Astrocyte (in vitro differentiated cells and primary cell): ENCODE data around the gene NOTCH2. TPM values are rescaled to one million over a fixed set of nuclear protein-coding genes. Genes with fewer than 3 reads are reported as not detected.

Experiments
- DNase-seq: peaks from one replicate; pipeline ENCODE4 v3.0.0-alpha.2; 2010; ENCODE audit warnings: low read depth
- FAIRE-seq: peaks from 2 replicates; lab custom pipeline; 2011; peaks lifted over from hg19 to GRCh38; lab: Jason Lieb, UNC
- H2AFZ ChIP-seq: 2 replicates; pipeline ENCODE4 v1.6.0; 2012; ENCODE audit warnings: low read depth, low read length, inconsistent platforms
- H3K27ac ChIP-seq: 2 replicates; pipeline ENCODE4 v1.5.1; 2011; ENCODE audit warnings: low read depth, low read length, inconsistent platforms
- H3K27me3 ChIP-seq: 2 replicates; pipeline ENCODE4 v1.6.0; 2011; ENCODE audit warnings: low read length, inconsistent platforms; ENCODE audit not compliant: insufficient read depth
- H3K36me3 ChIP-seq: 2 replicates; pipeline ENCODE4 v1.5.1; 2011; ENCODE audit warnings: low read length, inconsistent platforms; ENCODE audit not compliant: insufficient read depth
- H3K4me1 ChIP-seq: 2 replicates; pipeline ENCODE4 v1.5.1; 2011; ENCODE audit warnings: low read length, inconsistent platforms; ENCODE audit not compliant: insufficient read depth
- H3K4me2 ChIP-seq: 2 replicates; pipeline ENCODE4 v1.6.0; 2012; ENCODE audit warnings: low read length, inconsistent platforms
- H3K4me3 ChIP-seq: 2 replicates; pipeline ENCODE4 v1.5.1; 2011; ENCODE audit warnings: low read depth, mild to moderate bottlenecking, low read length, inconsistent platforms; ENCODE audit not compliant: insufficient read depth
- H3K79me2 ChIP-seq: 2 replicates; pipeline ENCODE4 v1.6.0; 2012; ENCODE audit warnings: mild to moderate bottlenecking, low read length, inconsistent platforms; ENCODE audit not compliant: insufficient read depth
- H3K9ac ChIP-seq: 2 replicates; pipeline ENCODE4 v1.6.0; 2012; ENCODE audit warnings: mild to moderate bottlenecking, low read length, inconsistent platforms
- H3K9me3 ChIP-seq: 2 replicates; pipeline ENCODE4 v1.5.1; 2012; ENCODE audit warnings: low read depth, mild to moderate bottlenecking, low read length, inconsistent platforms; ENCODE audit not compliant: insufficient read depth
- H4K20me1 ChIP-seq: 2 replicates; pipeline ENCODE4 v1.6.0; 2012; ENCODE audit warnings: low read length, inconsistent platforms; ENCODE audit not compliant: insufficient read depth
- H3K27ac Mint-ChIP-seq: one replicate; pipeline ENCODE4 v1.8.0; 2021; ENCODE audit warnings: mild to moderate bottlenecking, mixed read lengths; ENCODE audit not compliant: unreplicated experiment
- H3K27me3 Mint-ChIP-seq: one replicate; pipeline ENCODE4 v1.8.0; 2021; ENCODE audit warnings: low read depth, mixed read lengths; ENCODE audit not compliant: unreplicated experiment
- H3K36me3 Mint-ChIP-seq: one replicate; pipeline ENCODE4 v1.8.0; 2021; ENCODE audit warnings: low read depth, mixed read lengths; ENCODE audit not compliant: unreplicated experiment
- H3K4me1 Mint-ChIP-seq: one replicate; pipeline ENCODE4 v1.8.0; 2021; ENCODE audit warnings: low read depth, mixed read lengths; ENCODE audit not compliant: unreplicated experiment
- H3K4me3 Mint-ChIP-seq: one replicate; pipeline ENCODE4 v1.8.0; 2021; ENCODE audit warnings: mild to moderate bottlenecking, moderate library complexity, mixed read lengths; ENCODE audit not compliant: unreplicated experiment
- H3K9me3 Mint-ChIP-seq: one replicate; pipeline ENCODE4 v1.8.0; 2021; ENCODE audit warnings: mild to moderate bottlenecking, mixed read lengths; ENCODE audit not compliant: unreplicated experiment
- CTCF ChIP-seq: IDR thresholded peaks from 2 replicates; pipeline ENCODE4 v1.5.1; 2011; ENCODE audit warnings: low read depth, mild to moderate bottlenecking, inconsistent platforms, low read length, moderate library complexity; ENCODE audit not compliant: insufficient read depth
- EZH2 ChIP-seq: IDR thresholded peaks from 2 replicates; pipeline ENCODE4 v1.6.1; 2012; ENCODE audit warnings: mild to moderate bottlenecking, low read length, inconsistent platforms; ENCODE audit not compliant: insufficient read depth
- total RNA-seq: library from RNA; stranded (reverse); gene quantifications from 2 replicates; pipeline ENCODE4 v1.2.1, GENCODE V29; 2021

NOTCH2 gene
- total RNA-seq, 1 donor from 2014 or later = 194 TPM

DNA sequence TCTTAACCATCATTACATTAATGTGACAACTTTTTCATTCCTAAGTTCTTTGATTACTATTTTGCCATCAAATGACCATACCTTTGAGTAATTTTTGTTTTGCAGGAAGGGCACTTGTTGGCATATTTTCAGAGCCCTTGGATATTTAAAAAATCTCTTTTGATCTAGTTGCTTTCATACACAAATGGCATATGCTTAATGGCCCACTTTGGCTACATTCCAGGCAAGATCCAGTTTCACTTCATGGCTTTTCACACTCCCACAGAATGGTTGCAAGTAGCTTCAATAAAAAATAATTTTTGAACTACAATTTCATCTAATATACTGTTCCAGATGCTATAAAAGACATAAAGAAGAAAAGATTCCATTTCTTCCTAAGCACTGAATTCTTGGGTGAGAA lies 191.3 kb downstream of the NOTCH2 start:
- H3K36me3 Mint-ChIP-seq = no peaks in the 10 kb centered on the region
- no peaks in the 10 kb centered on the region for H3K36me3 ChIP-seq
- H3K4me3 ChIP-seq = no peak overlapping the region
- H3K9me3 ChIP-seq = no peaks in the 10 kb centered on the region
- no peaks in the 10 kb centered on the region for H4K20me1 ChIP-seq
- H3K27ac ChIP-seq = no peak overlapping the region
- H3K4me2 ChIP-seq = no peak overlapping the region
- peaks cover 11% of the 10 kb centered on the region for H3K4me1 Mint-ChIP-seq
- no peaks in the 10 kb centered on the region for H3K27me3 ChIP-seq
- peaks cover 8% of the 10 kb centered on the region for H3K4me1 ChIP-seq
- TF ChIP-seq CTCF = no peak
- no peak for TF ChIP-seq EZH2
- FAIRE-seq (no peak), DNase-seq (no peak)
- H2AFZ ChIP-seq = no peak overlapping the region
- no peaks in the 10 kb centered on the region for H3K79me2 ChIP-seq
- H3K4me3 Mint-ChIP-seq = no peak overlapping the region
- peaks cover 4% of the 10 kb centered on the region for H3K9me3 Mint-ChIP-seq
- H3K27me3 Mint-ChIP-seq = peaks cover 4% of the 10 kb centered on the region
- no peak overlapping the region for H3K9ac ChIP-seq
- no peak overlapping the region for H3K27ac Mint-ChIP-seq

- no peak for FAIRE-seq
- Mint-ChIP-seq H3K4me1 (peaks cover 21% of the 10 kb centered on the region), H3K27ac (peak overlapping the region; percentile 64), H3K9me3 (peaks cover 4% of the 10 kb centered on the region), H3K4me3 (peak overlapping the region; percentile 22), H3K27me3 (no peaks in the 10 kb centered on the region), H3K36me3 (no peaks in the 10 kb centered on the region)
- Histone ChIP-seq H3K4me2 (peak overlapping the region; percentile 17), H3K4me3 (no peak overlapping the region), H4K20me1 (no peaks in the 10 kb centered on the region), H3K27me3 (no peaks in the 10 kb centered on the region), H3K9me3 (no peaks in the 10 kb centered on the region), H3K79me2 (no peaks in the 10 kb centered on the region), H3K27ac (no peak overlapping the region), H3K9ac (no peak overlapping the region), H3K36me3 (no peaks in the 10 kb centered on the region), H2AFZ (no peak overlapping the region), H3K4me1 (peaks cover 21% of the 10 kb centered on the region)
- no peak for TF ChIP-seq CTCF
- no peak for TF ChIP-seq EZH2
- DNase-seq = no peak
Measured at GRCh38 chr1:119874186-119874585, 195.3 kb downstream of the NOTCH2 start.

DNA sequence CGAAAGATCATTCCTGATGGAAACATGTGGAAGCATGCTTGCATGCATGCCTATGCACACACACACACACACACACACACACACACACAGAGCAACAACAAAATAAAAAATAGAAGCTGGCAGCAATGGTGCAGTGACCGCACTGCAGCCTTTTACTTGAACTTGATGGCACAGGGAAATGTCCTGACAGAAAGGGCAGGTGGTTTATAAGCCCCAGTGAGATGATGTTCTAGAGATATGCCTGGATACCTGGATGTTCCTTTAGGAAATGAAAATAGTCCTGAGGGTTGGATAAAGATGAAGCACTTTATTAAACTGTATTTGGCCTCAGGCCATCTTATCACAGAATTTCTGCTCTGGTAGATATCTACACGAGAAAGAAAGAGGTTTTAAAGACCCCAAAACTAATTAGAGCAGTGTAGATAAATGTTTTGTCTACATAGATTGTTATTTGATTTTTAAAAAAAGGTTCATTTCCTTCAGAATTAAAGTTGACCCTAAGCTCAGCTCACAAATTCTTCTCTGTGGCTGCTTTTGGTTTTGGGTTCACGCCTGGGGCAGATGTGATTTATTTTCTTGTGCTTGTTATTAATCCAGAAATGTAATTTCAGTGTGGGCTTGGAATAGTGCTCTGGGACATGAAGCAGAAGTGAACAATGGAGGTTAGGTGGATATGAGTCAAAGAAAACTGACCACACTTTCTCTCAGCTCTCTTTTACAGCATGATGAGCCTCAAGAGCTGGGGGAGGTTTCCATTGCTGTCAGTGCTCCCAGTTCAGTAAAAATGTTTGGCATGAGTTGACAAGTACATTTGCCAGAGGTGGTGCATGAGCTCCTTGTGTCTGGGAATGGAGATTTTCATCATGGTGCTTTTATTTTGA lies 196.1 kb downstream of the NOTCH2 start:
- Histone ChIP-seq H3K36me3 (no peaks in the 10 kb centered on the region), H3K4me3 (no peak overlapping the region), H3K9me3 (no peaks in the 10 kb centered on the region), H4K20me1 (no peaks in the 10 kb centered on the region), H3K27ac (no peak overlapping the region), H3K4me1 (peaks cover 21% of the 10 kb centered on the region), H2AFZ (no peak overlapping the region), H3K27me3 (no peaks in the 10 kb centered on the region), H3K79me2 (no peaks in the 10 kb centered on the region), H3K4me2 (peak overlapping the region; percentile 17), H3K9ac (no peak overlapping the region)
- DNase-seq (peak; percentile 96), FAIRE-seq (peak; percentile 68)
- peaks cover 4% of the 10 kb centered on the region for H3K9me3 Mint-ChIP-seq
- peak overlapping the region; percentile 22 for H3K4me3 Mint-ChIP-seq
- H3K36me3 Mint-ChIP-seq = no peaks in the 10 kb centered on the region
- TF ChIP-seq CTCF (no peak), EZH2 (no peak)
- H3K27ac Mint-ChIP-seq = peak overlapping the region; percentile 6
- peaks cover 21% of the 10 kb centered on the region for H3K4me1 Mint-ChIP-seq
- H3K27me3 Mint-ChIP-seq = no peaks in the 10 kb centered on the region
